Limb (tissue), 2 donors: ENCODE measurements around the gene DOK7.
A peak's percentile ranks its signal among the peaks of the same experiment; 100 is the strongest.

Experiments
- DNase-seq, 2 donors: peaks; one replicate each; pipeline ENCODE4 v3.0.0-alpha.2; 2016; ENCODE audit errors: extremely low spot score in 2 of 2

The DOK7 gene

DNA sequence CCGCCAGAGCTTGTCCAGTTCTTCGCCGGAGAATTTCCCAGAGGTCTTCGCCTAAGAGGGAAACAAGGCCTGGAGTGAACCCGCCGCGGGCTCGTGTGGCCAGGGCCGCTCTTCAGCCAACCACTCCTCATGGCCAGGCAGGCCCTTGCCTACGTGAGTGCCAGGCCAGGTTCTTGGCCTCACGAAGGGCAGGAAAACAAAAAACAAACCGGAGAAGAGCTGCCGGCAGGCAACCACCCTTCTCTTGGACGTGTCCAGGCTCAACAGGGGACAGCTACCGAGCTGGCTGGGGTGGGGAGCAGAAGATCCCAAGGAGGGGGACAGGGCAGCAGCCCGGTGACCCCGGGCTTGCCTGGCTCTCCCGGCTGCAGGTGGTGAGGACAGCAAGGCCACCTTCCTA, 55.8 kb downstream of the DOK7 start:
- DNase-seq: no peak

DNA sequence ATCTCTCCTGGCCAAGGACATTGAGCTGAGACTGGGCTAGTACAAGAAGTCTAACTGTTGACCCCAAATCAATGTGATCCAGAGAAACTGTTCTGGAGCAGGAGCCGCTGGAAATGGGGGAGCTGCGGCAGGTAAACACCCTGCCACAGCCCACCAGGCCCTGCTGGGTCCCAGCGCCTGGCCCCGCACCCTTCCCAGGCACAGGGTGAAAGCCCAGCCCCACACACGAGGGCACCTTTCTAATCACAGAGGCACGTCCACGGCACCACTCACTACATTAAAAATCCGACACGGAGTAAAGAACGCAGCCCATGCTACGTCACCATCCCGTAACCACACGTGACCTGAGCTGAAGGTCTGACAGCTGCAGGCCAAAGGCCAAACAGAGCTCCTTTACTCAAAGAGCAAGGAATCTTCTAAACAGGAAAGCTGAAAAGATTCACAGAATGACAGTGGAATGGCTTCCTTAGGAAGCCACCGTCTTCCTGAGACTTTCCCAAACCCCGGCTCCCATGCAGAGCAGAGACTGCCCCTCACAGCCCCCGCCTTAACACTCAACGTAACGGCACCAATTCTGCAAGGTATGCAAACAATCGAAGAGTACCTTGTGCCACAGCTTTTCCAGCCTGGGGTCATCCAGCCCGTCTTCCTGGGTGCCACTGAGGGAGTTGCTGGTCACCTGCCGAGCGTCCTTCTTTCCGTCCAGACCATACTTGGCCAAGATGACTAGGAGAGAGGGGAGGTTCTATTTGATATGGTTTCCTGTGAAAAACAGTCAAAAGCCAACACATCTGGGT, 56.6 kb downstream of the DOK7 start:
- no peak for DNase-seq

DNA sequence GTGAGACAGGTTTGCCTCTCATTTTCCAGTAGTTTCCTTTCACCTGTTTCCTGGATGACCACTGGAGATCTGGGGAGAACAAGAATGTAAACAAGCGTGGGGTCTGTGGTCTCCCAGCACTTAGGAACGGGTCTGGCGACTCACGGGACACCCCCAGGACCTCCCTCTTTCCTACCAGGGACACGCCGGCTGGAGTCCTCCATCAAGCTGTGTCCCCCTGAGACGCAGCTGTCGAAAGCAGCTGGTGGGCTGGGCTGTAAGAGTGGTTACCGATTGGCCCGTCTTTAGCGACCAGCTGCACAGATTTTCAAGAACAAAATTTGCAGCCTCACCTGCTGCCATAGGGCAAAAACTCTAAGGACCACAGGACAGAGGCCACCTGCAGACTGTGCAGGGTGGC, 57.2 kb downstream of the DOK7 start:
- DNase-seq: no peak

DNA sequence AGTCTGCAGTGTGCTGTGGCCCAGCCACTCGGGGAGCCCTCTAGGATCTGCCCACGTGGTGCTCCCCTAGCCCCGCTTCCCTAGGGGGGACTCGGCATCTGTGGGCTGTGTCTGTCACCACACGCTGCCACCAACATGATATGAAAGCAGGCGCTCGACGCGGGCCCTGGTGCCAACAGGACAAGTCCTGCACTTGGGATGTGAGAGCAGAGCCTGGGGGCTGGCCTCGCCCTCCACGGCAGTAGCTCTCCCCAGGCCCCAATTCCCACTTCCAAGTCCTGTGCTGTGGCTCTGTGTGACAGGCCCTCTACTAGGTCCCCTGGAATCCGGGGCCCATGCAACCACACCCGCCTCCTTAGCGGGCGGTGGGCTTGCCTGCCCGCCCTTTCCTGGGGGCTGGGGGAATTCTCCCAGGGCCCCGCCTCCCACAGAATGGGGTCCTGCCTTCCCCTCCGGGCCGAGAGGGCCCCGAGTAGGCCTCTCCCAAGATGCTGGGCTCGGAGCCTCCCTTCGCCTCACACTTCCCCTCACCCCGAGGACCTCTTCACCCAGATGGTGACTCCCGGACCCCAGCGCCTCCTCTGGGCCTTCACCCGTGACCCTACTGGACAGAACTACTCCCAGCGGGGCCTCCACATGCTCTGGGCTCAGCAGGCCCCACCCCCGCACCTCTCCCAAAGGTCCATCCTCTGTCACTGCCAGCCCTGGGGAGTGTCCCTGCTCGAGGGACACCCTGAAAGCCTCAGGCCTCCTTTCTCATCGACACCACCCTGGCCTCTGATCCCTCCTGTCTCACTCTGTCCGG, 57.9 kb downstream of the DOK7 start:
- no peak for DNase-seq

DNA sequence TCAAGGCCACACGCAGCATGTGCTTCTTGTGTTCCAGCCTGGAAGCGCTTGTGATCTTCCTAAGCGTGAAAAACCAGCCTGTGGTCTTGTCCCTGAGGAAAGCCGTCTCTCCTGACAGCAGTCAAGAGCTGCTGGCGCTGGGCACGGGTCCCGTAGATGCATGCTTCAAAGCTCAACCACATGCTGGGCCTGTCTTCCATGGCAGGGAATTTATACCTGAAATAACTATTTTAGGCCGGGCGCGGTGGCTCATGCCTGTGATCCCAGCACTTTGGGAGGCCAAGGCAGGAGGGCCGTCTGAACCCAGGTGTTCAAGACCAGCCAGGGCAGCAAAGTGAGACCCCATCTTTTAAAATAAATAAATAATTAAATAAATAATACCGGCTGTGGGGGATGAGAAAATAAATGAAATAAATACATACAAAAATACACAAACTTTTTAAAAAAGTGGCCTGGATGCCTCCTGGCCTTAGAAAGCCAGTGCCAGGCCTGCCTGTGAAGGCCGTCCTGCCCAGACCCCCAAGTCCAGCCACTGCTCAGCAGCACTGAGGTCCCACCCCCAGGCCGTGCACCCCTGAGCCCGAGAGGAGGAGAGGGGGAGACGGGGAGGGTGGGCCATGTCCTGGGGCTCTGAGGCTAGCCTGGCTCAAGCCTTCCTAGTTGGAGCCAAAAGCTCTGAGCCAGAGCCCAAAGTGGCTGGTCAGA, 58.7 kb downstream of the DOK7 start:
- no peak for DNase-seq

DNA sequence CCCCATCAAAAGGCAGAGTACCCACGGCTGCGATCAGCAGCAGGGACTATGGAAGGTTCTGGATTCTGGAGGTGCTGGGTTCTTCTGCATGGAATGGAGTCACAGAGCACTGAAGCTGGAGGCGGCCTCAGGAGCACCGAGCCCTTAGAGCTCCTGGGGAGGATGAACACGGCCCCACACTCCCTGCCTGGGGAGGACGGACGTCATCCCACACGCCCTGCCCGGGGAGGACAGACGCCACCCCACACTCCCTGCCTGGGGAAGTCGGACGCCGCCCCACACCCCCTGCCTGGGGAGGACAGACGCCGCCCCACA, 59.2 kb downstream of the DOK7 start:
- DNase-seq: no peak

DNA sequence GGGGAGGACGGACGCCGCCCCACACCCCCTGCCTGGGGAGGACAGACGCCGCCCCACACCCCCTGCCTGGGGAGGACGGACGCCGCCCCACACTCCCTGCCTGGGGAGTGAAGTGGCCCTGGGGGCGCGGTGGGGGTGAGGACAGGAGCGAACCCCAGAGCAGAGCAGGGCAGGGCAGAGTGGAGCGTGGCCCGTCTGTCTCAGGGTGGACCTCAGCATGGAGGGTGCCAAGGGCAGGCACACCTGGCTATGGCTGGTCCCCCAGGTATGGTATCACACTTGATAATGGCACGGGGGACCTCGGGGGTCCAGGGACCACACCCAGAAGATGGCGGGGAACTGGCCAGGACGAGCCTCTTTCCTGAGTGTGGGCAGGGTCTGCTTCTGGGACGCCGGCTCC, 59.5 kb downstream of the DOK7 start:
- DNase-seq: no peak

DNA sequence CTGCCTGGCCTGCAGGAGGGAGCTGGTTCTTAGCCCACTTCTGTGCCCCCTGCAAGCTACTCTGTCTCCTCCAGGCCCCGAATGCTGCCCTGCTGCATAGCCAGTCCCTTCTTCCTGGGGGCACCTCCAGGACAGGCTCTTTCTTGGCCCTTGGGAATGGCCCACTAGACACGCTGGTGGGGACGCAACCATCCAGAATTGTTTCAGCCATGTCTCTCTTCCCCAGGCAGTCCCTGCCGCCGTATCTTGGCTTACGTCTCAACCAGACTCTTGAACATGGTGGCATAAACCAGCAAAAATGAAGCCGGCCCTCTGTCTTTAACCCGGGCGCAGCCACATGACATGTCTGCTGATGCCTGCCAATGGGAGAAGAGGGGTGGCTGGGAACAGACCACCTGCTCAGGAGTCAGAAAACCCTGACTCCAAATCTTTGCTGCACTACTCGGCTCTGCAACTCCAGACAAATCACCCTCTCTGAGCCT, 60.1 kb downstream of the DOK7 start:
- no peak for DNase-seq

DNA sequence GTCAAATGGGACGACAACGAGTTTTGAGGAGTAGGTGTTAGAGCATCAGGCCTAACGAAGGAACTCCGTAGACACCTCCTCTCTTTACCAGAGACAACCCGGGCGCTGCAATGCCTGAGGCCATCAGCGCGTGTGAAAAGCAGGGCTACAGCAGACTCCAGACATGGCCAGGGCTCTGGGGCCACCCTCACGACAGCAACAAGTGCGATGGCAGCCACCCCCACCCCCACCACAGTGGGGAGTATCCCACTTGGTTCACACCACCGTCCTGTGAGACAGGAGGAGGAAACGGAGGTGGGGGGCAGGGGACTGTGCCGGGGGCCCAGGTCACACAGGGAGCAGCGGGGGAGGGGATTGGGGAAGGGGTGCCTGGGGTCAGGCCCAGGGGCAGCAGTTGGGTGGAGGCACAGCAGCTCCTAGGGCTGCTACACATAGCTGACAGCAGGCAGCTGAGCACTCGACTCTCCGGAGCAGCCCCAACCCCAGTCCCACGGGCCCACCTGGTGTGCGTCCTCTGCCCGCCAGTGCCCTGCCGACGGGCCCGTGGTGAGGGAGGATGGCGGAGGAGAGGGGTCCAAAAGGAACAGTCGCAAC, 60.6 kb downstream of the DOK7 start:
- peak in 1 of 2 donors; percentile 20 for DNase-seq

DNA sequence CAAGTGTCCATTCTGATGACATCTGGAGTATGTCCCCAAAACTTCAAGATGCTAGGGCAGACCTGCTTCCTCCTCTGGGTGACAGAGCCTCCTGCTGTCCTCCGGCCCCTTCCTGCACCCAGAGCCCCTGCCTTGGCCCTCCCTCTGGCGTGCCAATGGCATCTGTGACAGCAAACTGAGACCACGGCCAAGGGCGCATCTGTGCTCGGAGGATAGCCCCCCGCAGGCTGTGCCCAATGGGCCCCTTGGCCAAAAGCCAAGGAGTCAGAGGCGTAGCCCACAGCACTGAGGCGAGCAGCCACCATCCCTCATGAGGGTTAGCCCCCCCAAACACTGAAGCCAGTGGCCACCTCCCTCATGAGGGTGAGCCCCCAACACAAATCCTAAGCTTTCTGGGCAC, 61.2 kb downstream of the DOK7 start:
- no peak for DNase-seq

DNA sequence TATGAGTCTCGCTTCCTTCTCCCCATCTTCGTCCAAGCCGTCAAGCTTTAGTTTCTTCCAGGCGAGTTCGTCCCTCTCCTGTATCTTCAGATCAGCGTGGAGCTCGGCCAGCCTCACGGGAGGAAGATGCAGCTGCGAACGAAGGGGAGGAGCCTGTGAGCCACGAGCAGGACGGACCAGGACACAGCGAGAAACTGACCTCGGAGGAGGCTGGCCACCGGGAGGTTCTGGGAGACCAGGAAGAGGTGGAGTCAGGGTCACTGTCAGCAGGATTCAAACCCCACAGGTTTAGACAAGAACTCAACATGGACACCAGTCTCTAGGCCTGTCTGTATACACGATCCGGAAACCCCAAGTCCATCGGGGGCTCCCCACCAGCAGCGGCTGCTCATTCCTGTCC, 61.8 kb downstream of the DOK7 start:
- no peak for DNase-seq

DNA sequence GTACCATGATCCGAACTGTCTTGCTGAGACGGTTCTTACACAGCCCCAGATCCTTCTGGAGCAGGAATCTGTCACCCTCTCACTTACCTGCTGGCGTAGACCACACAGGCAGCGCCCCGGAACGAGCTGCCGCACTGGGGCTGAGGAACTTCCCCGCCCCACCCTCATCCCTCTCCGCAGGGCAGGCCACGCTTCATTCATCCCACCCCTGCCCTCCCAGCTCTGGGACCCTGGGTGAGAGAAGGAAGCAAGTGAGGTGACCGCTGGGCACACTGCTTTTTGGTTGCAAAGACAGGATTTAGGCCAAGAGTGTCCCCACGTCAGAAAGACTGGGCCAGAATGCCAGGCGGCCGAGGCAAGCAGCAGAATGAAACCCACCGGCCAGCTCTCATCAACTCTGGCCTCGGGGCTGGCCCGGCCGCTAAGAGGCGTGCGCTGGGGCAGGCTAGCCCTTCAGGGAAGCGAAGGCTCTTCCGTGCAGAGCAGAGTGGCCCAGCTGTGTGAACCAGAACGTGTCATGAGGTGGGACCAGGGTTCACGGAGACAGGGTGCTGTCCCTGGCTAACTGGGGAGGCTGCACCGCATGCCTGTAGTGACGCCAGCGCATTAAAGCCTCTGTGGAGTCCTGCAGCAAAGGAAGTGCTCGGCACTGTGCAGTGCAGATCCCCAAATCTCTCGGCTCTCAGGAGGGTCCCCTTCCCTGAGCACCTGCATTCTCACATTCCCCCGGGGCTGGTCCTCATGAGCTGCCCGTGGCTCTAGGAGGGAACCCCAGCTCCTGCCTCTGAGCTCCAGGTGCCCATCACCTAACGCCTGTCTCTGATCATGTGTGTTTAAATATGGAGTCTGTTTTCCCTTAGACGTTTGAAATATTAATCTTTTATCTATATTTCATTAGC, 62.7 kb downstream of the DOK7 start:
- no peak for DNase-seq

DNA sequence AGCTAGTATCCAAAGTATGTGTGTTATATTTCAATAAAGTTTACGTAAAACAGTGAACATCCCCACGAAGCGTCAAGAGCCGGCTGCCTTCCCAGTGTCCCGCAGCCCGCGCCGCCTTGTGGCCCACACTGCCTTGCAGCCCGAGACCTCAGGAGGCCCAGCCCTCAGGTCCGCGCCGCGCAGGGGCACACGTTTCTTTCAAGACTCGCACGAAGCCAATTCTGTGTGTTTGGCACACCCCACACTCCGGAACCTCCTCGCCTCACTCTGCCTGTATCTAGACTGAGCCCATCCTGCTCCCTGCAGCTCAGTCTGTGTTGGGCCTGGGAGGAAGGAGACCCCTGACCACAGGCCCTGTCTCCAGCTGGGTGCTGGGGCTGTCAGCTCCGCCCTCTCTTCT, 63.4 kb downstream of the DOK7 start:
- DNase-seq: no peak

DNA sequence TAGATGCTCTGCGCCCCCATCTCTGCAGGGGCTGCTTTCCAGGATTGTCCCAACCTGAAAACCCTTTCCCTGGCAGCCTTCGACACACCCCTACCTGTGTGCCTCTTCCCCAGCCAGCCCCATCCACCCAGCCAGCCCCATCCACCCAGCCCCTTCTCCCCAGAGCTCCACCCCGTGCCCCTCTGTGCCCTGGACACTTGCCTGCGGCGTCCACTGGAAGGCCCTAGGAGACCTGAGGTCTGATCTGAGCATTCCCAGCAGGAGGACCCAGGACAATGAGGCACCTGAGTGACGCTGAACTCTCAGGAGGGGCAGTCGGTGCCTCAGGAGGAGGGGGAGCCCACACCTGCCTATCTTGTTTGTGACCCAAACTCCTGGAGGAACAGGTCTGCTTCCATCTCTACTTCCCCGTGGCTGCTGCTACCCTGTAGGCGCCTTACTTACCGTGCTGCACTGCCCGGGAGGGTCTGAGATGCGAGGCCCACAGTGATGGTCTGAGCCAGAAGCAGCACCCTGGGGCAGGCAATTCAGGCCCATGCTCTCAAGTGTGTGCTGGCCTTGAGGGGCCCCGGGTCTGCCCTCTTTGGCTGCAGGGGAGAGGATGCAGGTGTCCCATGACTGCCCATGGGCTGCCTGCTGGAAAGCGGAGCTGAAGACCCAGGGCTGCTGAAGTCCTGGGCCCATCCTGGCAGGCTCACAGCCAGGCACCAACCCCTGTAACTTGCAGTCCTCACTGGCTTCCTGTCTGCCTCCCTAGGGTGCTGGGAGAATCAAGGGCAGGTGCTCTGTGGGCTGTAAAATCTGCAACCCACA, 64.2 kb downstream of the DOK7 start:
- no peak for DNase-seq

DNA sequence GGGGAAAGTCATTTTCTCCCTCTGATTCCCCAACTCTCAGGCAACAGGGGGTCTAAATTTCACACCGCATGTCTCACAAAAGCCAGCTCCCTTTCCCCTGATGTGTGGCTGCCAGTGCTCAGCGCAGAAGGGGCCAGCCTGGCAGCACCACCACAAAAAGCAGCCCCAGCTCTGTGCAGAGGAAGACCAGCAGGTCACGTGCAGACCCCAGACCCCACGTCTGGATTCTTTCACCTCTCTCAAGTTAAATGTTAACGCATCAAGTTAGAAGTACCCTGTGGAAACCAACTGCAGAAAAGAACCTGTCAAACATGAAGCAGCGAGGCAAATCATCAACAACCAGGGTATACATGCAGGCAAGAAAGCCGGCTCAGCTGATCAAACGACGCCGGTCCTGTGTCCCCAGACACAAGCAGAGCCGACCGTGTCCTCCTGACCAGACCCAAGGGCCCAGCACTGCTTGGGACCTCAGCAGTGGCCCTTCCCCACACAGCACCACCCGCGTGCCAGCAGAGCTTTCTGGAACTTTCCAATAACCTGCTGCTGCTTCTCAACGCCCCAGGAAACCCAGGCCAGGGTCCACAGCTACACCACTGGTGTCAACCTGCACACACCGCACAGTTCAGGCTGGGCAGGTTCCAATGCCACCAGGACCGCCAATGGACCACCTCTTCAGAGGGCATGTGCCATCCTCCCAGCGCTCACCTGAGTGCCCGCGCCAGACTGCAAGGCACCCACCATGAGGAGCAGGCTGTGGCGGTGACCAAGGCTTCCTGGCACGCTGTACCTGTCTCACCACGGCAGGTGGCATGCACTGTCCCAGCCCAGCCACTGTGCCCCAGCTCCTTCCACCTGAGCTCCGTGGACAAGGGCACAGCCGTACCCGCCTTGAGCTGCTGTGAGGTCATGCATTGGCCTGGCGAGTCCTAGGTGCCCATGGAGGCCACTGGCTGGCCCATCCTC, 65.1 kb downstream of the DOK7 start:
- DNase-seq: no peak

DNA sequence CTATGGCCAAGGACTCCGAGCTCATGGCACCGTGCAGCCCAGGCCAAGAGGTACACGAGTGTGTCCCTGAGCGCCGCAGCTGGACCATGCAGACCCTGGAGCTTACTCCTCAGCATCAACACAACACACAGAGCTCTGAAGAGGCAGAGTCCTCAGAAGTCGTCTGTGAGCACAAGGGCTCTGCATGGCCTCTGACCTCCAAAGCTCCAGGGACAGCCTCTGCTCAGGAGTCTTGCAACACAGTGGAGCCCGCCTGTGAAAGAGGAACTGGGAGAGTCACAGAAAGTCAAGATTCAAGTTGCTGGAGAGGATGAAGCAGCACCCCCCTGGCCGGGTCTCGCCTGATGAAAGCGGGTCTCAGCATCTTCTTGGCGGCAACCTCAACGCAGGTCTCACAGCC, 66.3 kb downstream of the DOK7 start:
- DNase-seq: no peak

DNA sequence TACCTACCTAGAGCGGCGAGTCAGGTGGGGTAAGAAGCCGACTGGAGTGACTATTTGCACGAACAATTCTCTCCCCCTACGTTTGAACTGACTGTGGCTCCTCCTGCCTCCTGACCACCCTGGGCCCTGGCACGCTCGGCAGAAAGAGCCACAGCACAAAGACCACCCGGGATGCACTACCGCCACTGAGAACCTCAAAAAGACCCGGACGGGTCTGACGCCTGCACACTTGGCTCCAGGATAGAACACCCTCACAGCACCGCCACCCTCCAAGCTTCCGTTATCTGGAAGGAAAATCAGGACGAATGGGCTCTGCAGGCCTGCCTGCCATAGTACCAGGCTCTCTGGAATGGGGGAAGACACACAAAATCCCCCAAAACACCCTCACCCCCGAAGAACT, 66.9 kb downstream of the DOK7 start:
- DNase-seq: no peak

DNA sequence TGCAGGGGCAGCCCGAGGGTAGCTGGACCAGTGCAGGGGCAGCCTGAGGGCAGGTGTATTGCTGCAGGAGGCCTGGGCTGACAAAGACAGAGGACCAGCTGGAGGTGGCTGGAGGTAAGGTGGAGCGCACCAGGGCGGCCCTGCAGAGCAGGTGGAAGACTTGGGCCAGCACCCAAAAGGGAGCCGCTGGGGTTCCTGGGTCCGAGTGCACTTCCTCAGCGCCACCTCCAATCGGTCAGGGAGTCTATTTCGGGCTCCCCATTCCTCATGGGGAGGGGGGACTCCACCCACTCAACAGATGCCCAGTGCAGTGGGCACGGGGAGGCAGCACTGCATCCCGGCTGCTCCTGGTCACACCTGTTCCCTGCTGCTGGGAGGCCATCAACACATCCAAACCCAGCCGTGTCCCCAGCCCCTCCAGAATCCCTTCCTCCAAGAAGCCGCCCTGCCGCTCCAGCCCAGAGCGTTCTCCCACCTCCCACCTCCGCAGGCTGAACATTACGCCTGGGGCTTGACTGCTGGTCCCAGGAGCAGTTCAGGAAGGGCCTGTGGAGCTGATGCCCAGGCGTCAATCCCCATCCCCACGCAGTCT, 67.7 kb downstream of the DOK7 start:
- no peak for DNase-seq
